Measurements from ENCODE around the gene PARD3.

DNA sequence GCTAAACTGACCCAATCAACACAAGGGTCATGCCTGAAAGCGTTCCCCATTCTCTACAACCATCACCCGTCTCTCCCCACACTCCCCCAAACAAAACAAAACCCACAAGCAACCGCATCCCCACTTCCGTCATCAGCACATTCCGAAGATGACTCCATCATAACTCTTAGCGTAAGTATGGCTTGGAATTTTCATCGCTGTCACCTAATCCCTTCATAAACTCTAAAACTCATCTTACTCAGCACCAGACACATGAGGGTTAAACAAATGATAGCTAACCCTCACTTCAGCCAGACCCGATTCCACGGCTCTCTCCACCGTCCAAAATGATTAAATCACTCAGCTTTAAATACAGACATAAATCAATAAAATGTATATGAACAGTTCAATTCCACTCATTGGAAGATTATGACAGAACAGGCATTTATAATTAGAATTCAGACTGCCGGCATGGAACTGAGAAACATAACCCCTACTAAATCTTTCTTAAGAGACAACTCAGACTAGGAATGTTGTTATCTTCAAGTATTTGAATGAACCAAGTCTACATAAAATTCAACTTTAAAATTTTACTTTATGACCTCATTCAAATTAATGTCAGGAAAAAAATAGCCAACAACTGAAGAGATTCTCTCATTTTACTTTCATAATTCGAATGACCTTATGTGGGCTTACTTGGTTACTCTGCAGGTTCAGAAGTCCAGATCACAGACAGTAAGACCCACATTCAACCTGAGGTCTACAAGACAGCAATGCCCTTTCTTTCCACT, 215.9 kb downstream of the PARD3 start:
- TF ChIP-seq FOSL1 (IDR thresholded peaks at IDR 0.05; ENCODE audit: low read depth) = no peak
- TF ChIP-seq CTCF (IDR thresholded peaks at IDR 0.05 in 2 of 3, conservative IDR thresholded peaks at IDR 0.05 in 1 of 3; ENCODE audit: borderline replicate concordance in 1 of 3, insufficient read depth in 1 of 3, low read depth in 2 of 3, low read length in 2 of 3) = no peak
- no peak for TF ChIP-seq REST (IDR thresholded peaks at IDR 0.05; ENCODE audit: low read depth)
- TF ChIP-seq RAD21 (IDR thresholded peaks at IDR 0.05; ENCODE audit: low read depth) = no peak

Measured in HCT116 (cell line).